NCI-H748 (cell line): ENCODE data around the gene OLFM2.
"Not testable (repeated sequence)": the region's sequence is repeated elsewhere in the genome, so short reads cannot be mapped to it uniquely, and the experiment has no call there.

Source experiments
- DNase-seq: peaks from one replicate; lab custom pipeline; 2025; ENCODE audit not compliant: unreplicated experiment; lab: John Stamatoyannopoulos, UW

The OLFM2 gene

GRCh38 chr19:9865732-9866501 is 70.4 kb downstream of the OLFM2 start:
- DNase-seq = no peak

GRCh38 chr19:9863759-9864158 is 72.6 kb downstream of the OLFM2 start:
- no peak for DNase-seq

- DNase-seq = no peak
Observed at GRCh38 chr19:9862938-9863337, 73.4 kb downstream of the OLFM2 start.

- DNase-seq = no peak
Observed at GRCh38 chr19:9861503-9861902, 74.8 kb downstream of the OLFM2 start.

- no peak for DNase-seq
Observed at GRCh38 chr19:9860407-9860806, 75.9 kb downstream of the OLFM2 start.

GRCh38 chr19:9858766-9859165 is 77.5 kb downstream of the OLFM2 start:
- no peak for DNase-seq

- no peak for DNase-seq
Observed at GRCh38 chr19:9857920-9858746, 78.2 kb downstream of the OLFM2 start.

- no peak for DNase-seq
Observed at GRCh38 chr19:9857076-9857721, 79.1 kb downstream of the OLFM2 start.

- no peak for DNase-seq
Observed at GRCh38 chr19:9856609-9857008, 79.7 kb downstream of the OLFM2 start.

- DNase-seq = no peak
Observed at GRCh38 chr19:9854282-9854846, 82.0 kb downstream of the OLFM2 start.

- no peak for DNase-seq
Observed at GRCh38 chr19:9850235-9850959, 85.9 kb downstream of the OLFM2 start.

- no peak for DNase-seq
Observed at GRCh38 chr19:9849791-9850190, 86.5 kb downstream of the OLFM2 start.

GRCh38 chr19:9848762-9849161 is 87.6 kb downstream of the OLFM2 start:
- DNase-seq = no peak

- DNase-seq = no peak
Observed at GRCh38 chr19:9848060-9848459, 88.3 kb downstream of the OLFM2 start.

GRCh38 chr19:9847087-9847671 is 89.1 kb downstream of the OLFM2 start:
- DNase-seq = no peak

- not testable (repeated sequence) for DNase-seq
Observed at GRCh38 chr19:9843626-9844273, 92.6 kb downstream of the OLFM2 start.

- DNase-seq = no peak
Observed at GRCh38 chr19:9842834-9843625, 93.3 kb downstream of the OLFM2 start.

- DNase-seq = no peak
Observed at GRCh38 chr19:9839415-9839814, 96.9 kb downstream of the OLFM2 start.

- DNase-seq = no peak
Observed at GRCh38 chr19:9838324-9838723, 98.0 kb downstream of the OLFM2 start.
